Neural cell (in vitro differentiated cells): ENCODE data around the gene PHLPP1. TPM values are rescaled to one million over a fixed set of nuclear protein-coding genes. Genes with fewer than 3 reads are reported as not detected.

Experiments
- H2AFZ ChIP-seq: fragments of 200-600, 300-800 bp; sonication (generic), shearing (Covaris generic); 2 replicates; pipeline ENCODE4 v1.6.0; 2014; ENCODE audit warnings: low read depth, mild to moderate bottlenecking, antibody characterized with exemption, low read length, moderate library complexity
- H3F3A ChIP-seq: fragments of 200-600 bp; shearing (Covaris generic); 2 replicates; pipeline ENCODE4 v1.6.1; 2016; ENCODE audit warnings: mild to moderate bottlenecking, moderate library complexity, mixed read lengths, antibody characterized with exemption, low read length; ENCODE audit not compliant: insufficient read depth, poor library complexity, severe bottlenecking
- H3K27ac ChIP-seq: fragments of 200-600, 300-800 bp; sonication (generic), shearing (Covaris generic); 2 replicates; pipeline ENCODE4 v1.5.1; 2014; ENCODE audit warnings: mild to moderate bottlenecking, low read length, moderate library complexity
- H3K27me3 ChIP-seq: fragments of 300-800, 200-600 bp; sonication (generic), shearing (Covaris generic); 2 replicates; pipeline ENCODE4 v1.6.0; 2014; ENCODE audit warnings: mild to moderate bottlenecking, low read depth, low read length, moderate library complexity; ENCODE audit not compliant: insufficient read depth
- H3K36me3 ChIP-seq: fragments of 300-800, 200-600 bp; sonication (generic), shearing (Covaris generic); 2 replicates; pipeline ENCODE4 v1.5.1; 2014; ENCODE audit warnings: mild to moderate bottlenecking, antibody characterized with exemption, low read length, moderate library complexity; ENCODE audit not compliant: insufficient read depth
- H3K4me2 ChIP-seq: fragments of 300-800, 200-600 bp; sonication (generic), shearing (Covaris generic); 2 replicates; pipeline ENCODE4 v1.6.0; 2014; ENCODE audit warnings: mild to moderate bottlenecking, low read length
- H3K4me3 ChIP-seq: fragments of 300-800, 200-600 bp; sonication (generic), shearing (Covaris generic); 2 replicates; pipeline ENCODE4 v1.5.1; 2014; ENCODE audit warnings: mild to moderate bottlenecking, low read length, moderate library complexity
- H3K79me2 ChIP-seq: fragments of 200-600 bp; shearing (Covaris generic); replicated peaks from 2 replicates; pipeline ENCODE4 v1.6.0; 2014; ENCODE audit warnings: mild to moderate bottlenecking, low read length, moderate library complexity; ENCODE audit not compliant: insufficient read depth
- H3K9ac ChIP-seq: fragments of 300-800, 200-600 bp; sonication (generic), shearing (Covaris generic); 2 replicates; pipeline ENCODE4 v1.6.1; 2016; ENCODE audit warnings: mild to moderate bottlenecking, low read length, mixed read lengths
- H3K9me2 ChIP-seq: fragments of 200-600 bp; shearing (Covaris generic); 2 replicates; pipeline ENCODE4 v1.6.1; 2016; ENCODE audit warnings: mild to moderate bottlenecking, low read length, mixed read lengths; ENCODE audit not compliant: insufficient read depth
- H3K9me3 ChIP-seq: fragments of 200-600, 300-800 bp; sonication (generic), shearing (Covaris generic); 2 replicates; pipeline ENCODE4 v1.6.1; 2016; ENCODE audit warnings: mild to moderate bottlenecking, mixed run types, low read length, moderate library complexity, mixed read lengths
- H4K20me1 ChIP-seq: fragments of 200-600 bp; shearing (Covaris generic); 2 replicates; pipeline ENCODE4 v1.6.1; 2016; ENCODE audit warnings: mild to moderate bottlenecking, mixed run types; ENCODE audit not compliant: insufficient read depth
- CTCF ChIP-seq: fragments of 450-650 bp; IDR thresholded peaks from 2 replicates; pipeline ENCODE4 v1.5.1; 2014; ENCODE audit warnings: antibody characterized with exemption, mild to moderate bottlenecking, moderate library complexity; ENCODE audit not compliant: poor library complexity, severe bottlenecking
- EP300 ChIP-seq: fragments of 450-650 bp; conservative IDR thresholded peaks from 2 replicates; pipeline ENCODE4 v1.6.1; 2014; ENCODE audit warnings: antibody characterized with exemption, mild to moderate bottlenecking, moderate library complexity; ENCODE audit not compliant: poor library complexity, severe bottlenecking
- EZH2 ChIP-seq: fragments of 200-600, 300-800 bp; shearing (Covaris generic), sonication (generic); IDR thresholded peaks from 2 replicates; pipeline ENCODE4 v1.6.1; 2014; ENCODE audit warnings: antibody characterized with exemption, low read length, borderline replicate concordance, mild to moderate bottlenecking; ENCODE audit not compliant: insufficient read depth, poor library complexity, severe bottlenecking
- MXI1 ChIP-seq: fragments of 450-650 bp; conservative IDR thresholded peaks from 2 replicates; pipeline ENCODE4 v1.6.1; 2014; ENCODE audit warnings: antibody characterized with exemption, mild to moderate bottlenecking; ENCODE audit not compliant: poor library complexity, severe bottlenecking
- POLR2AphosphoS5 ChIP-seq: IDR thresholded peaks from 2 replicates; pipeline ENCODE4 v1.6.1; 2012
- RAD21 ChIP-seq: fragments of 450-650 bp; conservative IDR thresholded peaks from 2 replicates; pipeline ENCODE4 v1.6.1; 2014; ENCODE audit warnings: antibody characterized with exemption, mild to moderate bottlenecking, moderate library complexity
- REST ChIP-seq: IDR thresholded peaks from 2 replicates; pipeline ENCODE4 v1.6.1; 2012; ENCODE audit warnings: borderline replicate concordance
- SMC3 ChIP-seq: fragments of 450-650 bp; conservative IDR thresholded peaks from 2 replicates; pipeline ENCODE4 v1.6.1; 2014; ENCODE audit warnings: antibody characterized with exemption, mild to moderate bottlenecking, moderate library complexity; ENCODE audit not compliant: poor library complexity
- TAF1 ChIP-seq: IDR thresholded peaks from 2 replicates; pipeline ENCODE4 v1.6.1; 2012; ENCODE audit warnings: low read depth
- polyA plus RNA-seq: library from polyadenylated mRNA; depleted of rRNA; stranded (reverse); fragments of >200 nt; gene quantifications from 2 replicates; pipeline ENCODE4 v1.2.3, GENCODE V29; 2014

PHLPP1 gene
- polyA plus RNA-seq, 1 donor from 2014 or later = 4.5 TPM

- H3K27me3 ChIP-seq = no peaks in the 10 kb centered on the region
- no peak overlapping the region for H3K9ac ChIP-seq
- H3F3A ChIP-seq = no peaks in the 10 kb centered on the region
- H3K4me3 ChIP-seq = no peak overlapping the region
- no peaks in the 10 kb centered on the region for H3K36me3 ChIP-seq
- TF ChIP-seq REST = no peak
- TF ChIP-seq POLR2AphosphoS5 = no peak
- TF ChIP-seq TAF1 = no peak
- TF ChIP-seq CTCF = no peak
- TF ChIP-seq EZH2 = no peak
- no peak for TF ChIP-seq RAD21
- no peak for TF ChIP-seq MXI1
- no peak for TF ChIP-seq EP300
- TF ChIP-seq SMC3 = no peak
- no peaks in the 10 kb centered on the region for H3K9me3 ChIP-seq
- no peak overlapping the region for H3K27ac ChIP-seq
- H3K79me2 ChIP-seq = no peaks in the 10 kb centered on the region
- no peaks in the 10 kb centered on the region for H4K20me1 ChIP-seq
- no peak overlapping the region for H3K4me2 ChIP-seq
- no peaks in the 10 kb centered on the region for H3K9me2 ChIP-seq
- no peak overlapping the region for H2AFZ ChIP-seq
Observed at GRCh38 chr18:62978251-62979049, 263.1 kb downstream of the PHLPP1 start.

GRCh38 chr18:62979176-62979575 lies 263.8 kb downstream of the PHLPP1 start:
- H3F3A ChIP-seq = no peaks in the 10 kb centered on the region
- H3K27me3 ChIP-seq = no peaks in the 10 kb centered on the region
- no peaks in the 10 kb centered on the region for H3K36me3 ChIP-seq
- H3K4me3 ChIP-seq = no peak overlapping the region
- no peak for TF ChIP-seq EZH2
- TF ChIP-seq REST = no peak
- TF ChIP-seq MXI1 = no peak
- TF ChIP-seq TAF1 = no peak
- no peak for TF ChIP-seq SMC3
- H3K79me2 ChIP-seq = no peaks in the 10 kb centered on the region
- H3K9ac ChIP-seq = no peak overlapping the region
- H2AFZ ChIP-seq = no peak overlapping the region
- H3K9me3 ChIP-seq = no peaks in the 10 kb centered on the region
- no peak overlapping the region for H3K4me2 ChIP-seq
- no peaks in the 10 kb centered on the region for H3K9me2 ChIP-seq
- H3K27ac ChIP-seq = no peak overlapping the region
- H4K20me1 ChIP-seq = no peaks in the 10 kb centered on the region
